H1 (cell line): Measurements from ENCODE around the gene ZBTB42. TPM values are rescaled to one million over a fixed set of nuclear protein-coding genes. Genes with fewer than 3 reads are reported as not detected.

Source experiments
- CHD2 ChIP-seq: IDR thresholded peaks from 2 replicates; pipeline ENCODE4 v1.6.1; 2012; ENCODE audit warnings: low read length, improper control_type of control experiment
- CTCF ChIP-seq, 3 experiments: IDR thresholded peaks; 1 replicate in 2 of 3; 2 replicates in 1 of 3; pipeline versions ENCODE4 v1.5.1 to v1.6.1; 2011; ENCODE audit warnings: low read length in 3 of 3, mild to moderate bottlenecking in 3 of 3, inconsistent platforms in 2 of 3, low read depth in 1 of 3, moderate library complexity in 1 of 3; ENCODE audit not compliant: insufficient read depth in 1 of 3; ENCODE audit errors: control extremely low read depth in 1 of 3
- EGR1 ChIP-seq: IDR thresholded peaks from 2 replicates; pipeline ENCODE4 v1.6.1; 2011; ENCODE audit warnings: low read depth, low read length, borderline replicate concordance
- EZH2 ChIP-seq: fragments of 200-600 bp; sonication (generic); IDR thresholded peaks from 2 replicates; pipeline ENCODE4 v1.7.1; 2012; ENCODE audit warnings: low read depth, mild to moderate bottlenecking, moderate library complexity, low read length, inconsistent platforms; ENCODE audit not compliant: severe bottlenecking
- JUND ChIP-seq: IDR thresholded peaks from 2 replicates; pipeline ENCODE4 v1.6.1; 2011; ENCODE audit warnings: mild to moderate bottlenecking, improper control_type of control experiment, low read length
- RBBP5 ChIP-seq: IDR thresholded peaks from 2 replicates; pipeline ENCODE4 v1.7.1; 2012; ENCODE audit warnings: low read depth, mild to moderate bottlenecking, inconsistent platforms, low read length, moderate library complexity, borderline replicate concordance
- SP4 ChIP-seq: IDR thresholded peaks from 2 replicates; pipeline ENCODE4 v1.6.1; 2012; ENCODE audit warnings: low read length, inconsistent platforms
- TAF7 ChIP-seq: optimal IDR thresholded peaks from 2 replicates; pipeline ENCODE3; 2011; ENCODE audit warnings: low read depth, mild to moderate bottlenecking, inconsistent platforms, low read length, moderate library complexity, borderline replicate concordance
- TEAD4 ChIP-seq: IDR thresholded peaks from 2 replicates; pipeline ENCODE4 v1.6.1; 2012; ENCODE audit warnings: low read depth, low read length, inconsistent platforms, mixed read lengths
- polyA plus RNA-seq, 7 experiments: library from polyadenylated mRNA; depleted of rRNA in 3 of 7; stranded (reverse) in 5 of 7; unstranded in 2 of 7; fragments of >200 nt in 5 of 7; fragments of 200-250 nt in 2 of 7; gene quantifications; 1 replicate in 5 of 7; 2 replicates in 1 of 7; 4 replicates in 1 of 7; pipeline versions ENCODE4 v1.2.1 to v1.2.3, GENCODE V29; 2011 to 2013; ENCODE audit warnings: missing spikeins in 2 of 7, mixed read lengths in 2 of 7
- total RNA-seq: library from RNA; stranded (reverse); fragmentation: NEBNext Ultra II Directional; extraction: Animal tissue kit (Norgen Biotek cat#: 25700); gene quantifications from 2 replicates; pipeline ENCODE4 v1.2.1, GENCODE V29; 2021

The ZBTB42 gene
- total and polyA plus RNA-seq, 2 of the 8 experiments (the other 6 are each of a cell fraction or from before 2014, with no cell fraction given) = 2.8 to 3.1 TPM

- TF ChIP-seq EZH2 = no peak
- TF ChIP-seq CTCF (IDR thresholded peaks at IDR 0.05; ENCODE audit: control extremely low read depth in 1 of 3, insufficient read depth in 1 of 3, low read depth in 1 of 3, low read length in 3 of 3) = no peak
- TF ChIP-seq CHD2 = no peak
- no peak for TF ChIP-seq EGR1
- no peak for TF ChIP-seq TEAD4
- TF ChIP-seq SP4 = no peak
- no peak for TF ChIP-seq RBBP5
- no peak for TF ChIP-seq TAF7
- TF ChIP-seq JUND = no peak
Measured at GRCh38 chr14:104798300-104799243, 2.3 kb upstream of the ZBTB42 start (continued).
